ENCODE results near the gene OR2AE1. TPM values are rescaled to one million over a fixed set of nuclear protein-coding genes. Genes with fewer than 3 reads are reported as not detected.

OR2AE1 gene
- total RNA-seq, 1 experiment from 2014 or later, result not detected

DNA sequence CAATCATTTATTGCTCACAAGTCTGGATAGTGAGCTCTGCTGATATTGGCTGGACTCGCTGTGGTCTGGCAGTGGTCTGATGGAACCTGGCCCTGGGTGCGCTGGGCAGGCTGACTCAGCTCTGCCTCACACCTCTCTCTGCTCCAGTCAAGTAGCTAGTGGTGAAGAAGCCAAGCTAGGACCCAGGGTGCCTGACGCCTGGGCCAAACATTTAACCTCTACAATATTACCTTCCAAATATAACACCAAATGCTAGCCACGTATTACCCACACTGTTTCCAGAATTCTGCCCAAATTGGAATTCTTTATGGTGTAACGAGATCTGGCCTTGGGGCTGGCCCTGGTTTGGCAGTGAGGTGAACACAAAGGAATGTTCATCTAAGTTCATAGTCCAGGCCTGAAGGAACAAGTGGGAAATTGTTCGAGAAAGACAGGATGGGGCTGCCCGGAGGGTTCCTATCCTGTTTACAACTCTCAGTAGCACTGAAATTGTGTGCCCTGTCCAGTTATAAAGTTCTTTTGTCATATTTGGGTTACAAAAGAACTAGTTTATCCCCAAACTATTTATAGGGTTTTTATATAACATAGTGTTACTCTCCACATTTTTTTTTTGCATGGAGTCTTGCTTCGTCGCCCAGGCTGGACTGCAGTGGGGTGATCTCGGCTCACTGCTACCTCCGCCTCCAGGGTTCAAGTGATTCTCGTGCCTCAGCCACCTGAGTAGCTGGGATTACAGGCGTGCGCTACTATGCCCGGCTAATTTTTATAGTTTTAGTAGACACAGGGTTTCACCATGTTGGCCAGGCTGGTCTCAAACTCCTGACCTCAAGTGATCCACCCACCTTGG is 16.3 kb downstream of the OR2AE1 start:
- DNase-seq (ENCODE audit: low read depth), result peak; percentile 89

DNA sequence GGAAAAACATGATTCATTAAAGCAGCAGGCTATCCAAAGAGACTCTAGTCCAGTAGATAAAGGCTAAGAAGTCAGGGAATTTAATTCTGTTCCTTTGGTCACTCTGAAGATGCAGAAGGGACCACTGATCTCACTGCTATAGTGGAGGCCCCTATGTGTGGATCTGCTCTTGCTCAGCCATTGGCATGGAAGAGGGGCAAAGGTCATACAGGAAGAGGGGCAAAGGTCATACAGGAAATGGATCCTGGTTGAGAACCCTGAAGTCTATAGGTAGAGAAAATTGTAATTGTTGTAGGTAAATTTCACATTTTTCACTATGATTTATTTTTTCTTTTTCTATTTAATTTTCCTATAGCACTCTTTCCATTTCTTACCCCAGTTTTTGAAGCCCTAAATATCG is 21.6 kb downstream of the OR2AE1 start:
- no peak for DNase-seq (ENCODE audit: low read depth)

DNA sequence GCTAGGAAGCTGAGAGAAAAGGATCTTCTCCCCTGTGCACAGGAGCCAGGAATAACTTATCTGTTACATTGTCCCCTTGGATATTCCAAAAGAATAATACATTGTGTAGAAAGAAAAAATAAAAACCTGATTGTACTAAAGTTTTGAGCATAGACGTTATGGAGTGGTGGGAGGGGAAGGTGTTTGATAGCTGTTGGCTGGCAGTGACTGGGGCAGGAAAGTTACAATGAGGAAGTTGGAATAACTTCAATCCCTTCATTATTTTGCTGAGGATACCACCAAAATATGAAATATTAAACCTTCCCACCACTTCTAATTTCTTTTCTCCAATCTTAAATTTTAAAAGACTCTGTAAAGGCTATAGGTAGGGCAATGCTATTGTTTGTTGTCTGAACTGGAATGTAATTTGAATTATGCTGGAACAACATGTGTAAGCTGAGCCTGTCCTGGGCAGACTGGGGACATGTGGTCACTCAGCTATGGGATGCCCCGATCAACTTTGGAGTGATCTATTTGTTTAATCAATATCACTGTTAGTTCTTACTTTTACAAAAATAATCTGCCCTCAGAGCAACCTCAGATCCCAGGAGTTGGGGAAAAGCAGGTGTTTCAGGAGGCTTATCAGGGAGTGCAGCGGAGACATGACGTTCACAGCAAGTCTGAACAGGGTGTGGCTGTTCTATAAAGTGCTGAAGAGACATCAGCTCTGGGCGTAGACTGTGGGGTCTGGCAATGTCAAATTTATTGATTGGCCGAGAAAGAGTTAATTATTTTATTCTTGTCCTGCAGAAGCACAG is 28.2 kb downstream of the OR2AE1 start:
- no peak for DNase-seq (ENCODE audit: low read depth)

GRCh38 chr7:99844328-99844727 is 32.5 kb downstream of the OR2AE1 start:
- DNase-seq (ENCODE audit: low read depth), result no peak

DNA sequence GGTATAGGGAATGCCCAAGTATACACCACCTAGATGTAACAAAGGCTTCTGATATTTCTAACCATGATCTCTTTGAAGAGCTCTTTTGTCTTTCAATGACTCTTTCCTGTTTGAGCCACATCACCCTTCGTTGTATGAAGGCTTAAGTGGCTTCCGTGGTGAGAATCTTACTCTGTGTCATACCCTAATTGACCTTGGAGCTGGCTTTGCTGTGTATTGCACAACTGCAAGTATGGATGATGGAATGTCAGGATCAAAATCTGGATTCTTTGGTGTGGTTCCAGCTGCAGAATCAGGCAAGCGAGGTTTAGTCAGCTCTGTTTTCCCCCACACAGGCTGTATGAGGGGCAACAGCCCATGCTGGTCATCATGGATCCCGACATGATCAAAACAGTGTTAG is 33.0 kb downstream of the OR2AE1 start:
- peak; percentile 50 for DNase-seq (ENCODE audit: low read depth)

DNA sequence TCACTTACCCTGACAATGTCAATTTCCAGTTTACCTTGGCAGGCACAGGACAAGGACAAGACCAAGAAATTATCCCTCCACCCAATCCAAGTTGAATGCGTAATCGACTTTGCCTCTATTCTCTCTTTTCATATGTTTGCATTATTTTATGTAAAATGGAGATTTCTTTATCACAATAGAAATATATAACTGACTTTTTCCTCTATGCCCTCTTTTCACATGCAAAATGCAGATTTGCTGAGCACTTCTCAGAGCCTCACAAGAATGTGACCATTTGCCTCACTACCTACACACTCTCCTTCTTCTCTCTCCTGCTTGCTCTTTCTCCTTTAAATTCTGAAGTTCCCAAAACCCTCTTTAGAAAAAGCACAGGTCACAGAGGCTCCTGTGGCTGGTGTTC is 33.9 kb downstream of the OR2AE1 start:
- DNase-seq (ENCODE audit: low read depth), result no peak

DNA sequence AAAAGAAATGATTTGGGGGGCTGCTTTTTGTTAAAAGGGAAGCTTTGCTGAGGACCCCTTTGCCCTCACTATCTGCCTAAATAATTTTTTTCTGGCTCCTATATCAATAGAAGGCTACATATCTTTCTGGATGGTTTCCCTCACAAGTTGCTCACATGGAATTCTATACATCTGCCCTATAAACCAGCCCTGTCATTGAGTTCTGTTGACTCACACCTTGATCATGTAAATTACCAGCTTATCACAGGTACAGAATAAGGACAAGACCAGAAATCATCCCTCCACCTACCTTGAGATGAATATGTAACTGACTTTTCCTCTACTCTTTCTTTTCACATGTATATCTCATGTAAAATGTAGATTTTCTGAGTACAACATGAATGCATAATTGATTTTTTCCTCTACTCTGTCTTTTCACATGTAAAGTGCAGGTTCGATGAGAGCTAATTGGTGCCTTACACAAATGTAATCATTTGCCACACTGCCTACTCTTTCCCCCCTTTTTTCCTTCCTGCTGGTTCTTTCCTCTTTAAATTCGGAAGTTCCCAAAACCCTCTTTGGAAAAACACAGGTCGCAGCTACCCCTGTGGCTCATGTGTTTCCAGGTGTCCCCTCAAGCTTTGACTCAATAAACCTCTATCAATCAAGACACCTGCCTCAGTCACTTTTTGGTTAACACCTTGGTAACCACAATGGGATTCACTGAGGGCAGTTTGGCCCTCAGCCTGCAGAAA is 36.5 kb downstream of the OR2AE1 start:
- DNase-seq (ENCODE audit: low read depth), result no peak

GRCh38 chr7:99839287-99840021 is 37.4 kb downstream of the OR2AE1 start:
- DNase-seq (ENCODE audit: low read depth), result no peak

DNA sequence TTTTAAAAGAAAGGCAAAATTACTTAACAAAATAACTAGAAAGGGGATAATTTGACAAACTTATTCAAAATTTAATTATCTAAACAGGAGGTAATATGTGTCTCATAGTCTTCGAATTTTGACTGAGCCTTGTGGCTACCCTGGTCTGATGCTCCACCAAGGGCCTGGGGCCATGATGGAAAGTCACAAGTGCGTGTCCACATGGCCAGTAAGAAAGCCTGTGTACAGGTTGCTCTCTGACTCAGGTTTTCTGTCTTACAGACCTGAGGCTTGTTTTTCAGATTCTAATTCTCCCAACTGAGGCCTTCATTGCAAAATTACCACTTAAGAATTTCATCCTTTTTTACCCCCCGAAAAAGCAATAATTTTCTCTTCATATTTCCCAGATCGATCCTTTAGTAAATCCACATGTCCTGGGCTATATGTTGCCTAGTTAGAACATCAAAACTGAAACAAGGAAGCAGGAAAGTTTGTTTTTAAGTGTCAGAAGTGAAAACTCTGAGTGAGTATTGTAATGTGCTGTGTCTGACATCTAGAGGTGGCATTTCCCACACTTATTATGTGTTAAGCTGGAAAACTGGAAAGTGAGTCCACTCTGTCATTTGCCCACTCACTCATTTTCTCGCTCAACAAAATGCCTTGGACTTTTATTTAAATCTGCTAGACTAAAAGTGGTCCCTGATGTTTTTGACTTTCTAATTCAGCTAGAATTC is 39.0 kb downstream of the OR2AE1 start:
- DNase-seq (ENCODE audit: low read depth), result peak; percentile 17

DNA sequence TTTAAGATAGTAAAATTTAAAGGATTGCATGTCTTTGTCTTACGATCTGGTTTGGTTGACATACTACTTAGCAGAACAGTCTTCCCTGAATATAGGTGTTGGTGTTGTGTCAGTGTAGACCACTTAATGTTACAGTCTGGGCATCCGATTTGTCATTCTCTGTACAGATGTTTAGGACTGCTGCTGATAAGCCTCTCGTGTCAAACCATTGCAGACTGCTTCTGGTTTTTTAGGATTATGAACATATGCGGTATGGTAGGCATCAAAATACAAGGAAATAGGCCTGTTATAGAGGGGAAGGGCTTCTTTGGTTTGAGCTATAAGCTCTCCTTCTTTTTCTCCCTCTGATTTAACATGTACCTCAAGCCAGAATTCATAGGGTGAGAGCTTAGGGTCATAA is 41.6 kb downstream of the OR2AE1 start:
- no peak for DNase-seq (ENCODE audit: low read depth)

DNA sequence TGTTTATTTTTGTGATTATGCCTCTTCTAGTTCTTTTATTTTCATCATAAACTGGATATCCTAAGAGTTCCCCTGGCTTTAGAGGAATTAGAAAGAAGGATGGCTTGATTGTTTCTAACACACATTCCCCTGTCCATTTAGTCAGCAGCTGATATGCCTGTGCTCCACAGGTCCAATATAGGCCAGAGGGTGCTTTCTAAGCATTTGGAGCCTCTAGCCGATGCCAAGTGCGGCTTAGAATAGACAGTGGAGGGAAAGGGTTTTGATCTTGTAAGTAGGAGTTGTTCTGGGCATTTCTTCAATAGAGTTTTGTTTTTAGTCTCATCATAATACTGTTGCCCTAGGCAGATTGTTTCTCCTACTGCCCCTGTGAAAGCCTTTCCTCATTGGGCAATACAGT is 42.5 kb downstream of the OR2AE1 start:
- no peak for DNase-seq (ENCODE audit: low read depth)

GRCh38 chr7:99833289-99833877 is 43.5 kb downstream of the OR2AE1 start:
- no peak for DNase-seq (ENCODE audit: low read depth)

GRCh38 chr7:99831595-99831994 is 45.2 kb downstream of the OR2AE1 start:
- no peak for DNase-seq (ENCODE audit: low read depth)

DNA sequence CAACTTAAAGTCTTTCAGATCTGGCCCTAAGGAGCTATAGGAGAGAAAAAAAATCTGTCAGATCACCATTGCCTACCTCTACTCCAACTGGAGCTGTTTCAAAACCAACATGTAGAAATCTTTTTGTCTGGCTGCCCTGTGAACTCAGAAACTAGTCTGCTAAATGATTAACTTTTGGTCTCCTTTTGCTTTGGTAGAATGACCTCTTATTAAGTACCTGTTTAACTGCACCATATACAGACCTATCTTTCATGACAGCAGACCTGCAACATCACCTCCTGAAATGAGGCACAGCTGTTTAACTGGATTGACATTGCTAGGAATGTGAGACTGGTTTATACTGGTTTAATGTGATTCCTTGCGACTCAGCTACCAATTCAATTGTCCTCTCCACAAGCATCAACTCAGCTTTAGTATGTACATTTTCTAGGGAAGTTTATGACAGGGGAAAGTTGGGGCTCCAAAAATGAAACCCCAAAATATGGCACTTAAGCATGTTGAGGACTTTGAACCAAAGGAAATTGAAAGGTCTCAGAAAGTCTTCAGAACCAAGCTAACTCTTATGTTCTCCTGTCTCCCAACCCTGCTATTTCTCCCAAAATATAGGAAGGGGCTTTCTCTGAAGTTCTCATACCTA is 47.2 kb downstream of the OR2AE1 start:
- DNase-seq (ENCODE audit: low read depth), result no peak

DNA sequence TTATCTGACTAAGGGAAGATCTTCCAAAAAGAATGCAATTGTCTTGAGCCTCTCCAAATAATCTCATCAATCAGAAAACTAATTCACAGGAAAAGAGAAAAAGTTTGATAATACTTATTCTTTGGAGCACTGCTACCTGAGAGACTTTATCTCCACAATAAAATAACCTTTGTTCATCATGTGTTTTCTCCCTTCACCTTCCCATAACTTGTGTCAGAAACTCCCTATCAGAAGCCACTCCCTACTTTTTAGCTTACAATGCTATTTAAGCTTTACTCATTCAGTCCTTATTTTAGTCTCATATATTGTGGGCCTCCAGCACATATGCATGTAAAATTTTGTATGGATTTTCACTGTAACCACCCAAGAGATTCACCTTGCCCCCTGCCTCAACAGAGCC is 48.0 kb downstream of the OR2AE1 start:
- DNase-seq (ENCODE audit: low read depth), result no peak

- DNase-seq (ENCODE audit: low read depth), result no peak
These were observed 49.6 kb downstream of the OR2AE1 start for GRCh38 chr7:99827040-99827778.
